ENCODE measurements around the gene PRRT3. TPM values are rescaled to one million over a fixed set of nuclear protein-coding genes. Genes with fewer than 3 reads are reported as not detected.
A peak's percentile ranks its signal among the peaks of the same experiment; 100 is the strongest.

PRRT3 gene
- polyA plus RNA-seq, 1 donor from 2014 or later = 2.0 TPM

DNA sequence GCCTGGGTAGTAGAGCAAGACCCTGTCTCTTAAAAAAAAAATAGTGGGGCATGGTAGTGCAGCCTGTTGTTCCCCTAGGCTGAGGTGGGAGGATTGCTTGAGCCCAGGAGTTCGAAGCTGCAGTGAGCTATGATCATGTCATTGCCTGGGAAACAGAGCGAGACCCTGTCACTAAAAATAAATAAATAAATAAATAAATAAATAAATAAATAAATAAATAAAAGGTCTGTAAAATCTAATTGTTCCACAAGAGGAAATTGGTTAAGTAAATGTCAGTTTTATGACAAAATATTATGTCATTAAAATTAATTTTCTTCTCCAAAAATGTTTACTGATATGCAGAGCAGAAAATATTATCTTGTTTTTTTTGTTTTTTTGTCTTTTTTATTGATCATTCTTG, 13.2 kb downstream of the PRRT3 start:
- peaks cover 2% of the 10 kb centered on the region for H3K36me3 Mint-ChIP-seq
- H3K4me1 Mint-ChIP-seq = peaks cover 12 to 16% (median 15%) of the 10 kb centered on the region in 3 donors
- H3K9me3 Mint-ChIP-seq = no peaks in the 10 kb centered on the region
- H3K27ac Mint-ChIP-seq = no peak overlapping the region
- H3K4me3 Mint-ChIP-seq = no peak overlapping the region
- no peaks in the 10 kb centered on the region for H3K27me3 Mint-ChIP-seq

DNA sequence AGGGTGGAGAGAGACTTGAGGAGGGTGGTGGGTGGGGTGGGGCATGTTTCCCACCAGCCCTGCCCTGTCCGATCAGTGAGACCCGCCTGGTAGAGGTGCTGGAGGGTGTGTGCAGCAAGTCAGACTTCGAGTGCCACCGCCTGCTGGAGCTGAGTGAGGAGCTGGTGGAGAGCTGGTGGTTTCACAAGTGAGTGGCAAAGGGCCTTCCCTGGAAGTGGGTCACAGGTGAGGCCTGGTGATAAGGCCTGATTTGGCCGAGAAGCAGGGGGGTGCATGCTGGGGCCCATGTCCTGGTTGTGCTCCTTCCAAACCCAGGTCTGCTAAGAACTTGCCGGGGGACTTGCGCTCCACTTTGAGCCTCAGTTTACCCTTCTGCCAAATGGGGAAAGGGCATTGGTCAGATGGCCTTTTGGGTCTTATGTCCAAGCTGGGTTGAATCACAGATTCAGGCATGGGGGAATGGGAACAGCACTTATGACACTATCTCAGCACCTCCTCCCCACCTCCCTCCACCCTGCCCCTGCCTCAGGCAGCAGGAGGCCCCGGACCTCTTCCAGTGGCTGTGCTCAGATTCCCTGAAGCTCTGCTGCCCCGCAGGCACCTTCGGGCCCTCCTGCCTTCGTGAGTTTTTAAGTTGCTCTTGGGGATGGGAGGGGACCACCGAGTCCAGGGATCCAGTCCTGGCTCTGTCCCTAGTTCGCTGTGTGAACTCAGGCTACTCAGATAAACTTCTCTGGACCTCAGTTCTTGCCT, 14.5 kb downstream of the PRRT3 start:
- peaks cover 15 to 16% (median 15%) of the 10 kb centered on the region in 3 donors for H3K4me1 Mint-ChIP-seq
- no peak overlapping the region for H3K4me3 Mint-ChIP-seq
- peak overlapping the region in 1 of 3 donors; percentile 25 for H3K27ac Mint-ChIP-seq
- H3K9me3 Mint-ChIP-seq = no peaks in the 10 kb centered on the region
- H3K27me3 Mint-ChIP-seq = no peaks in the 10 kb centered on the region
- peaks cover 2% of the 10 kb centered on the region for H3K36me3 Mint-ChIP-seq

DNA sequence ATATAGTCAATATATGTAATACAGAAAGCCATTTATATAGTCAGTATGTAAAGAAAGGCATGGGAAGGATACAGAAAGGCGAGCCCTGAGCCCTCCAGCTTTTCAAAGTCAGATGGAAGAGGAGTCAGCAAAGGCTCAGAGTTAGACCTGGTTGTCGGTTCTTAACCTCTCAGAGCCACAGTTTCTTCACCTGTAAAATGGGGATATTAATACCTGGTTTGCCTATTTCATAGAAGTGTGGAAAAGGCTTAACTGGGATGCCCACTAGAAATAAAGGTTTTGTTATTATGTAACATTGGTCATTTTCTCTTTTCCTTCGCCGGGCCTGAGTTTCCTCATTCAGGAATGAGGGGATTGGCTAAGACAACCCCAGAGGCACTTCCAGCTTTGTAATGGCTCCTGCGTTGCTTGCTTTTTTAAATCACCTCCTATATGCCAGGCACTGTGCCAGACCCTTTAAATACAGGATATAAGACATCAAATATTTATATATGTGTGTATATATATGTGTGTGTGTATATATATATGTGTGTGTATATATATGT, 16.2 kb downstream of the PRRT3 start:
- Mint-ChIP-seq H3K27ac (peak overlapping the region in 1 of 3 donors; percentile 97), H3K36me3 (peaks cover 2% of the 10 kb centered on the region), H3K4me3 (peak overlapping the region in 1 of 4 donors; percentile 96), H3K4me1 (peaks cover 20 to 24% (median 21%) of the 10 kb centered on the region in 3 donors), H3K27me3 (no peaks in the 10 kb centered on the region), H3K9me3 (no peaks in the 10 kb centered on the region)

- peaks cover 23 to 24% (median 23%) of the 10 kb centered on the region in 3 donors for H3K4me1 Mint-ChIP-seq
Measured at GRCh38 chr3:9934993-9935392, 17.2 kb downstream of the PRRT3 start.

GRCh38 chr3:9934235-9934621, 18.0 kb downstream of the PRRT3 start:
- Mint-ChIP-seq H3K27ac (peak overlapping the region; percentile 97 to 99 (median 98)), H3K9me3 (no peaks in the 10 kb centered on the region), H3K36me3 (peaks cover 2% of the 10 kb centered on the region), H3K4me3 (peak overlapping the region; percentile 90 to 99 (median 98)), H3K4me1 (peaks cover 23 to 24% (median 23%) of the 10 kb centered on the region in 3 donors), H3K27me3 (no peaks in the 10 kb centered on the region)

More at GRCh38 chr3:9934993-9935392, 17.2 kb downstream of the PRRT3 start:
- Mint-ChIP-seq H3K36me3 (peaks cover 2% of the 10 kb centered on the region), H3K27me3 (no peaks in the 10 kb centered on the region), H3K27ac (peak overlapping the region in 1 of 3 donors; percentile 97), H3K9me3 (no peaks in the 10 kb centered on the region), H3K4me3 (peak overlapping the region; percentile 90 to 99 (median 98))

DNA sequence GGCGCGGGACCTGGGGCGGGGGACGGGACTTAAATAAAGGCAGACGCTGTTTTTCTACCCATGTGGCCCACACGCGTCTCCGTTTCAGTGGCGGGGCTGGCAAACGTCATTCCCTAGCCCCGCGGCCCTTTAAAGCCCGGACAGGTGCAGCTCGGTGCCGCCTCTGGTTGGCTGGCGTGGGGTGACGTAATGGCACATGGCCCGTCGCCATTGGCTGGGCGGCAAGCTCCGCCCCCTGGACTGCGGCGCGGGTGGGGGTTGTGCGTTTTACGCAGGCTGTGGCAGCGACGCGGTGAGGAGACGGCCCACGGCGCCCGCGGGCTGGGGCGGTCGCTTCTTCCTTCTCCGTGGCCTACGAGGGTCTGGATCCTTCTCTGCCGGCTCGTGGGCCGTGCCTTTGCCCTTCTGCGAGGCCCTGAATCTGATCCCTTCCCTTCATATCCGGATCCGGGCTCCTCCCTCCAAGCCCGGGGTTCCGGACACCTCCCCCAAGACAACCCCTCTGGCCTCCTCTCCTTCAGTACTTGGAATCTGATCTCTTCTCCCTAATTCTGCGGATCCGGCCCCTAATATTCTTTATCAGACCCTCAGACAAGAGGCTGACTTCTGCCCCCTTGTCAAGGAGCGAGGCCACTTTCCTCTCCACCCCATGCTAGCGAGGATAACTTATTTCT, 18.5 kb downstream of the PRRT3 start, which contains the start of gene CRELD1:
TSS of gene CRELD1 (plus strand) at position 274 of the 674 bp plus-strand sequence. CDS start 605 bp downstream, outside the sequence.
- H3K4me1 Mint-ChIP-seq = peaks cover 23 to 24% (median 23%) of the 10 kb centered on the region in 3 donors
- peak within 1 kb of the TSS; percentile 90 to 99 (median 98) for H3K4me3 Mint-ChIP-seq
- H3K27me3 Mint-ChIP-seq = no peaks in the 10 kb centered on the region
- H3K27ac Mint-ChIP-seq = peak within 1 kb of the TSS; percentile 97 to 99 (median 98)
- no peaks in the 10 kb centered on the region for H3K9me3 Mint-ChIP-seq
- H3K36me3 Mint-ChIP-seq = peaks cover 2% of the 10 kb centered on the region

- peak overlapping the region; percentile 90 to 99 (median 98) for H3K4me3 Mint-ChIP-seq
- no peaks in the 10 kb centered on the region for H3K9me3 Mint-ChIP-seq
- H3K36me3 Mint-ChIP-seq = peaks cover 2% of the 10 kb centered on the region
- H3K27me3 Mint-ChIP-seq = no peaks in the 10 kb centered on the region
- H3K4me1 Mint-ChIP-seq = peaks cover 23 to 24% (median 23%) of the 10 kb centered on the region in 3 donors
- peak overlapping the region; percentile 97 to 99 (median 98) for H3K27ac Mint-ChIP-seq
Measured at GRCh38 chr3:9932843-9933560, 19.2 kb downstream of the PRRT3 start.

DNA sequence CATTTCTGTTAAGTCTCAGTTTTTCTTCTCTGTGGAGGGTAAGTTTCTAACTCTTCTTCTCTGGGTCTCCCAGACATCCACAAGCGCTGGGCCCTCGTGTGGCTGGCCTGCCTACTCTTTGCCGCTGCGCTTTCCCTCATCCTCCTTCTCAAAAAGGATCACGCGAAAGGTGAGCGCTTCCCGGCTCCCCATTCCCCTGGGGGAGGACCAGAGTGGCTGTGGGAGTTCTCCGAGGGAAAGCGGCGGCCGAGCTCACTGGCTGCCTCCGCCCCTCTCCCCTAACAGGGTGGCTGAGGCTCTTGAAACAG, 19.7 kb downstream of the PRRT3 start:
- H3K9me3 Mint-ChIP-seq = no peaks in the 10 kb centered on the region
- H3K36me3 Mint-ChIP-seq = peaks cover 2% of the 10 kb centered on the region
- peak overlapping the region; percentile 97 to 99 (median 98) for H3K27ac Mint-ChIP-seq
- peaks cover 23 to 24% (median 23%) of the 10 kb centered on the region in 3 donors for H3K4me1 Mint-ChIP-seq
- H3K27me3 Mint-ChIP-seq = no peaks in the 10 kb centered on the region
- H3K4me3 Mint-ChIP-seq = peak overlapping the region; percentile 90 to 99 (median 98)

DNA sequence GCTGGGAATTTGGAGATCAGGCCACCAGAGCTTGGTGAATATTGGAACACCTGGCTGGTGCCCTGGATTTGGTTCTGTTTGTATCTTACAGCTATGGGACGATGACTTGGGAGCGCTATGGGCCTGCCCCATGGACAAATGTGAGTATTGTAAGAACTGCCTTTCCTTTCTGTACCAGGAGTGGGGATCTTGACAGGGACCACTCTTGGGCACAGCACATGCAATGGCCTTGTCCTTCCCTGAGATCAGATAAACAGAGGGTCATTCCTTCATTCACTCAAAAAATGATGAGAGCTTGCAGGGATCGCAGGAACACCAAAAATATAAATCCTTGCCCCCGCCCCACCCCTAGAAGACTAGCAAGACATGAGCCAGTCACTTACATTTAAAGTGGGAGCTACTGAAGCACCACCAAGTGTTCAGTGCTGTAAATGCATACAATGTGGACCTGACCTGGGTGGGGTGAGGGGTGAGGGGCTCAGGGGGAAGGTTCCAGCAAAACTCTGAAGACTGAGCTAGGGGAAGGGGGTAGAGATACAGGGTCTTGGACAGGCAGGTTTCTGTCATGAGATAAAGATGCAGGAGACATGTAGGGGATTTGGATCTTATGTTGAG, 21.3 kb downstream of the PRRT3 start:
- no peaks in the 10 kb centered on the region for H3K27me3 Mint-ChIP-seq
- H3K36me3 Mint-ChIP-seq = no peaks in the 10 kb centered on the region
- H3K4me3 Mint-ChIP-seq = peak overlapping the region; percentile 21 to 96 (median 69)
- H3K27ac Mint-ChIP-seq = peak overlapping the region in 2 of 3 donors; percentile 31 to 79
- peaks cover 23 to 24% (median 23%) of the 10 kb centered on the region in 3 donors for H3K4me1 Mint-ChIP-seq
- no peaks in the 10 kb centered on the region for H3K9me3 Mint-ChIP-seq

GRCh38 chr3:9928158-9928557, 24.1 kb downstream of the PRRT3 start:
- Mint-ChIP-seq H3K4me3 (no peak overlapping the region), H3K27me3 (peaks cover 3% of the 10 kb centered on the region), H3K36me3 (no peaks in the 10 kb centered on the region), H3K27ac (no peak overlapping the region), H3K9me3 (no peaks in the 10 kb centered on the region), H3K4me1 (peaks cover 11 to 17% (median 16%) of the 10 kb centered on the region in 3 donors)

DNA sequence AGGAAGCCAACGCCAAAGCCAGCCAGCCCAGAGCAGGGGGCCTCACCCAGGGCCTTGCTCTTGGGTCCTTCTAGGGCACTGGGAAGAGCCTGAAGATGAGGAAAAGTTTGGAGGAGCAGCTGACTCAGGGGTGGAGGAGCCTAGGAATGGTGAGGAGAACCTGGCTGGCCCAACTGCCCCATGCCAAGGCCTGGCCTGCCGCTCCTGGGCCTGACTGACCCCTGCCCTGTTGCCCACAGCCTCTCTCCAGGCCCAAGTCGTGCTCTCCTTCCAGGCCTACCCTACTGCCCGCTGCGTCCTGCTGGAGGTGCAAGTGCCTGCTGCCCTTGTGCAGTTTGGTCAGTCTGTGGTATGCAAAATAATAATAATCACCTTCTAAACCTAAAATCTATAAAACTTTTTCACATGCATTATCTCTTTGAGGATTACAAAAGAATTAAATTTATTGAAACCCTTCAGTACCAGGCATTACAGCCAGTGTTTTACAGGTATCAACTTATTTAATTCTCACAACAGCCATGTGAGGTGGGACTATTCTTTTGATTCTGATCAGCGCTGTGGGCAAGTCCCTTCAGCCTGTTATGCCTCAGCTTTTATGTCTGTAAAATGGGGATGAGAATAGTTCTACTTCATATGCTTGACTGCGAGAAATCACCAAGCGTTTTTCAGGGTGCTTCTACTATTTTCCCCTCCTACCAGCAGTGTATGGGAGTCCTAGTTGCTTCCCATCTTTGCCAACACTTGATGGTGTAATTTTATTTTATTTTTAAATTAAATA, 33.8 kb downstream of the PRRT3 start:
- no peaks in the 10 kb centered on the region for H3K9me3 Mint-ChIP-seq
- H3K36me3 Mint-ChIP-seq = no peaks in the 10 kb centered on the region
- H3K27ac Mint-ChIP-seq = no peak overlapping the region
- H3K27me3 Mint-ChIP-seq = peaks cover 13% of the 10 kb centered on the region
- H3K4me3 Mint-ChIP-seq = peak overlapping the region in 1 of 4 donors; percentile 35
- peaks cover 5 to 7% (median 7%) of the 10 kb centered on the region in 3 donors for H3K4me1 Mint-ChIP-seq

DNA sequence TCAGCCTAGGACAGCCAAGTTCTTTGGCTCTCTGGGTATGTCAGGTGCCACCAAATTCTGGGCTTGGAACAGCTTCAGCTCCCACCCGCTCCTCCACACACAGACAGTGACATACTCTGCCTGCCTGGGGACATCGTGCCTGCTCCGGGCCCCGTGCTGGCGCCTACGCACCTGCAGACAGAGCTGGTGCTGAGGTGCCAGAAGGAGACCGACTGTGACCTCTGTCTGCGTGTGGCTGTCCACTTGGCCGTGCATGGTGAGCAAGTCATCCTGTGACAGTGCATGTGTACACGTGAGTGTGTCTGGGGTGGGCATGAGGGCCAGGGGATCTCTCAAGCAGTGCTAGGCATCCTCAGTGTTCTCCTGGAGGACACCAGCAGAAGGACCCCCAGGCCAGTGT, 34.4 kb downstream of the PRRT3 start:
- H3K27me3 Mint-ChIP-seq = peaks cover 13% of the 10 kb centered on the region
- no peaks in the 10 kb centered on the region for H3K9me3 Mint-ChIP-seq
- H3K27ac Mint-ChIP-seq = no peak overlapping the region
- H3K36me3 Mint-ChIP-seq = no peaks in the 10 kb centered on the region
- no peak overlapping the region for H3K4me3 Mint-ChIP-seq
- H3K4me1 Mint-ChIP-seq = peaks cover 5 to 7% (median 7%) of the 10 kb centered on the region in 3 donors

- peaks cover 0 to 9% (median 7%) of the 10 kb centered on the region in 3 donors for H3K4me1 Mint-ChIP-seq
- no peaks in the 10 kb centered on the region for H3K9me3 Mint-ChIP-seq
- H3K4me3 Mint-ChIP-seq = peak within 1 kb of the TSS; percentile 61 to 90 (median 77)
- no peak within 1 kb of the TSS for H3K27ac Mint-ChIP-seq
- H3K27me3 Mint-ChIP-seq = peaks cover 8% of the 10 kb centered on the region
- peaks cover 3% of the 10 kb centered on the region for H3K36me3 Mint-ChIP-seq
Measured at GRCh38 chr3:9916734-9917680, 35.2 kb downstream of the PRRT3 start, which contains the start of gene IL17RC. Gene IL17RC (plus strand): TSS chr3:9917098. CDS start chr3:9917316, 218 bp downstream.

All from IgD-negative memory B cell (primary cell).